GM12874 (cell line): Measurements from ENCODE around the gene NKAIN2.

Experiments used
- TF ChIP-seq, protein P1 (sequence below): IDR thresholded peaks from 2 replicates; pipeline ENCODE4 v1.5.1; 2011; ENCODE audit warnings: low read depth, mild to moderate bottlenecking, control low read depth, low read length, moderate library complexity; ENCODE audit not compliant: insufficient read depth

NKAIN2 gene

GRCh38 chr6:124530926-124531325 is 727.3 kb downstream of the NKAIN2 start:
- TF ChIP-seq, protein P1, sequence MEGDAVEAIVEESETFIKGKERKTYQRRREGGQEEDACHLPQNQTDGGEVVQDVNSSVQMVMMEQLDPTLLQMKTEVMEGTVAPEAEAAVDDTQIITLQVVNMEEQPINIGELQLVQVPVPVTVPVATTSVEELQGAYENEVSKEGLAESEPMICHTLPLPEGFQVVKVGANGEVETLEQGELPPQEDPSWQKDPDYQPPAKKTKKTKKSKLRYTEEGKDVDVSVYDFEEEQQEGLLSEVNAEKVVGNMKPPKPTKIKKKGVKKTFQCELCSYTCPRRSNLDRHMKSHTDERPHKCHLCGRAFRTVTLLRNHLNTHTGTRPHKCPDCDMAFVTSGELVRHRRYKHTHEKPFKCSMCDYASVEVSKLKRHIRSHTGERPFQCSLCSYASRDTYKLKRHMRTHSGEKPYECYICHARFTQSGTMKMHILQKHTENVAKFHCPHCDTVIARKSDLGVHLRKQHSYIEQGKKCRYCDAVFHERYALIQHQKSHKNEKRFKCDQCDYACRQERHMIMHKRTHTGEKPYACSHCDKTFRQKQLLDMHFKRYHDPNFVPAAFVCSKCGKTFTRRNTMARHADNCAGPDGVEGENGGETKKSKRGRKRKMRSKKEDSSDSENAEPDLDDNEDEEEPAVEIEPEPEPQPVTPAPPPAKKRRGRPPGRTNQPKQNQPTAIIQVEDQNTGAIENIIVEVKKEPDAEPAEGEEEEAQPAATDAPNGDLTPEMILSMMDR, result no peak

GRCh38 chr6:124535299-124535698 is 731.6 kb downstream of the NKAIN2 start:
- TF ChIP-seq, protein P1, result no peak

- TF ChIP-seq, protein P1, result no peak
Measured at GRCh38 chr6:124535746-124536145, 732.1 kb downstream of the NKAIN2 start.

GRCh38 chr6:124536157-124536841 is 732.6 kb downstream of the NKAIN2 start:
- TF ChIP-seq, protein P1, result no peak

DNA sequence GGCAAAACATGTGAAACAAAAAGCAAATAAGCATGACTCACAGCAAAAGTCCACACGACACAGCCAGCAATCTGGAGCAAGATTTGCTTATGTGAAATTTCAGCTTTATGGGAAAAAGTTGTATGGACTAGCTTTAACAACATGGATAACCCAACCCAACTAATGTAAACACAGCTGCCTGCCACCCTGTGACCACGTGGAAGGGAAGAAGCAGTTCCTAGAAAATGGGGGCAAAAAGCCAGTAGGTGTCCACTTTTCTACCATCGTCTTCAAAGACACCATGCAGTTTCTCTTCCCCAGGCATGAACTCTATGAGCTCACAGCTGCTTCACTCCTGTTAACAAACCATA is 733.2 kb downstream of the NKAIN2 start:
- TF ChIP-seq, protein P1, result no peak

GRCh38 chr6:124539096-124539495 is 735.4 kb downstream of the NKAIN2 start:
- TF ChIP-seq, protein P1, result no peak

DNA sequence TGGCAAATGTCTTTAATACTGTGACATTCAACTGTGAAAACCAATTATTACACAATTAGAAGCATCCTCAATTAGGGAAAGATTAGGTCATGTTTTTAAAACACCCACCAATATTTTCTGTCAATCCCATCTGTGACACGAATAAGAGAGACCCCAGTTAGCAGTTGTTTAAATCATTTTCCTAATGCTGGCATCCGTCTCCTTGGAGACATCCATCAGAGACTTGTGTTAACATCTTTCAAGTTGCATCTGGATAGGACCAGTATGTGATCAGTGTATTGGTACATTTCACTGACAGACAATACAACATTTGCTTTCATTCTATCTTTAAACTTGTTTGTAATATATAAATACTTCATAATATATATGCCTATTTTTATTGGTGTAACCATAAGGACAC is 737.9 kb downstream of the NKAIN2 start:
- TF ChIP-seq, protein P1, result no peak
